Fibroblast of skin of left quadriceps (primary cell): ENCODE measurements around the gene SIL1.
A peak's percentile ranks its signal among the peaks of the same experiment; 100 is the strongest.
"Not testable (repeated sequence)": the region's sequence is repeated elsewhere in the genome, so short reads cannot be mapped to it uniquely, and the experiment has no call there.

ENCODE experiments used
- DNase-seq, 2 experiments: peaks; one replicate each; pipeline ENCODE4 v3.0.0-alpha.2; 2013; ENCODE audit warnings: low read depth in 2 of 2

Gene SIL1

GRCh38 chr5:139177281-139177680 is 20.9 kb downstream of the SIL1 start:
- not testable (repeated sequence) for DNase-seq

GRCh38 chr5:139174382-139174781 is 23.8 kb downstream of the SIL1 start:
- not testable (repeated sequence) for DNase-seq

GRCh38 chr5:139171779-139172404 is 26.3 kb downstream of the SIL1 start:
- no peak for DNase-seq

- no peak for DNase-seq
Observed at GRCh38 chr5:139167952-139168720, 30.0 kb downstream of the SIL1 start.

GRCh38 chr5:139167533-139167932 is 30.6 kb downstream of the SIL1 start:
- DNase-seq: no peak

- no peak for DNase-seq
Observed at GRCh38 chr5:139167063-139167462, 31.1 kb downstream of the SIL1 start.

GRCh38 chr5:139164897-139165296 is 33.3 kb downstream of the SIL1 start:
- DNase-seq: not testable (repeated sequence)

- no peak for DNase-seq
Observed at GRCh38 chr5:139164020-139164419, 34.1 kb downstream of the SIL1 start.

GRCh38 chr5:139162448-139162847 is 35.7 kb downstream of the SIL1 start:
- DNase-seq: no peak

- no peak for DNase-seq
Observed at GRCh38 chr5:139158791-139159190, 39.4 kb downstream of the SIL1 start.

GRCh38 chr5:139157556-139157955 is 40.6 kb downstream of the SIL1 start:
- DNase-seq: no peak

GRCh38 chr5:139156814-139157213 is 41.4 kb downstream of the SIL1 start:
- no peak for DNase-seq

- DNase-seq: no peak
Observed at GRCh38 chr5:139155333-139155732, 42.8 kb downstream of the SIL1 start.

GRCh38 chr5:139151902-139152301 is 46.3 kb downstream of the SIL1 start:
- DNase-seq: no peak

GRCh38 chr5:139150367-139150999 is 47.7 kb downstream of the SIL1 start:
- DNase-seq: no peak

GRCh38 chr5:139149477-139150199 is 48.5 kb downstream of the SIL1 start:
- DNase-seq: no peak

- no peak for DNase-seq
Observed at GRCh38 chr5:139148986-139149385, 49.2 kb downstream of the SIL1 start.

GRCh38 chr5:139148306-139148705 is 49.9 kb downstream of the SIL1 start:
- DNase-seq: no peak

GRCh38 chr5:139147483-139148087 is 50.6 kb downstream of the SIL1 start:
- peak; percentile 24 to 32 for DNase-seq

- DNase-seq: no peak
Observed at GRCh38 chr5:139146809-139147482, 51.2 kb downstream of the SIL1 start.
